HTR-8/SVneo (cell line): ENCODE measurements around the gene RASL10B.
A peak's percentile ranks its signal among the peaks of the same experiment; 100 is the strongest.

ENCODE experiments used
- DNase-seq: peaks from one replicate; pipeline ENCODE4 v3.0.0; 2011; ENCODE audit warnings: low spot score, mixed read lengths; ENCODE audit not compliant: insufficient read length
- FAIRE-seq: peaks from 2 replicates; lab custom pipeline; 2011; peaks lifted over from hg19 to GRCh38; lab: Jason Lieb, UNC

RASL10B gene

DNA sequence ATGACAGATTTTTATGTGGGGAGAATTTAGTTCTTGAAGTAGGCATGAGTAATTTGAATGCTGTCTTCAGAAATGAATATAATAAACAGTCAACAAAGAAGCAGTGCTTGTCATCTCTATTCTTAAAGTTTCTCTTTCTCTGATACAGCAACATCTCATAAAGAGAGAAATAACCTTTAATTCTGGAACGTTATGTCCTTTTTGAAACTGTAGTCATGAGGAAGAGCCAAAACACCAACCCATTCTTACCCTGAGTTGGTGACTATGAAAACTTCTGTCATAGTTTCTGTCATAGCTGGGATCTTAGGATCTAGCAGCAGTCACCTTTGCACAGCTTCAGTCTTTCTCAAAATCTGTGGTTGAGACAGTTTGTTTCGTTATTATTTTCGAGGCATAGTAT lies 15.3 kb upstream of the RASL10B start:
- no peak for FAIRE-seq
- no peak for DNase-seq

DNA sequence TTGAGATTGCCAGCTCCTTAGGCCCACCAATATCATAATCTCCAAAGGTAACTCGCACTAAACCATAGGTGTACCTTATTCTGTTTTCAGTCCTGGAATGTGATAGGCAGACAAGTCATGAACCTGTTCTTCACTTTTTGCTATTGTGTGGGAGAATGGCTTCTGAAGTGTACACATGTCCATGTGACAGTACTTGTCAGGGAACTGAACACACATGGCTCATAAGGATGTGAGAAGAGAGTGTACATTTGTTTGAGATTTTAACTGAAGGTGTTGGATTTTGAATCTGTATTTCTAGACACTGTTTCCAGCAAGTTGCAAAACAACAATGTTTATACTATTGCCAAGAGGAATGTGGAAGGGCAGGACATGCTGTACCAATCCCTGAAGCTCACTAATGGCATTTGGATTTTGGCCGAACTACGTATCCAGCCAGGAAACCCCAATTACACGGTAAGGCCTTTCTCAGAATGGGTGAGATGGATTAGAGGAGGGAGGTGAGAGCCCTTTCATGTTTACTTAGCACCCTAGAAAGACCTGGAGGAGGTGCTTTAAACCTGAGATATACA lies 14.5 kb upstream of the RASL10B start:
- FAIRE-seq (no peak), DNase-seq (no peak)

DNA sequence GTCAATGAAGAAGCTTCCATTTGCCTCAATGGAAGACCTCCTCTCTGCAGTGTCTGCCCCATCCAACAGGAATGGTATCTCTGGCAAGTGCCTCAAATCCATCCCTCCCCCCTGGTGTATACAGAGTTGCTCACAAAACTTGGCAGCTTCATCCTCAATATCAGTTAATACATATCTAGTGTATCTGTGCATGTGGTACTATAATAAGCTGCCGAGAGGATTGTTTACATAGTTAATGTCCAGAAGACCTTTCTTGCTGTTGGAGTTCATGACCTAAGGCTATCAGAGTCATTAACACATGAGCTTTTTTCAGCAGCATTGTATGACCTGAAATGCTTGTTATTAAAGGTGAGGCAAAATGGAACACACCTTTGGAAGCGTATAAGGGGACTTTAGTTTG lies 14.0 kb upstream of the RASL10B start:
- DNase-seq (no peak), FAIRE-seq (no peak)

DNA sequence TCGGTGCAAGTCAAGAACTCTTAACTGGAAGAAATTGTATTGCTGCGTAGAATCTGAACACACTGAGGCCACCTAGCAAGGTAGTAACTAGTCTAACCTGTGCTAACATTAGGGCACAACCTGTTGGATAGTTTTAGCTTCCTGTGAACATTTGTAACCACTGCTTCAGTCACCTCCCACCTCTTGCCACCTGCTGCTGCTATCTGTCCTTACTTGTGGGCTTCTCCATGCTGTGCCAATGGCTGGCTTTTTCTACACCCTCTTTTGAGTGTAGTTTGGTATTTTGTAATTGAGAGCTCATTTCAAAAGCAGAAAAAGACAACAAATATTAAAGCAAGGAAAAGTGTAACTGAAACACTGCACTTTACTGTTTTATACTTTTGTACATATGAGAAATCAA lies 7.7 kb upstream of the RASL10B start:
- no peak for DNase-seq
- no peak for FAIRE-seq

DNA sequence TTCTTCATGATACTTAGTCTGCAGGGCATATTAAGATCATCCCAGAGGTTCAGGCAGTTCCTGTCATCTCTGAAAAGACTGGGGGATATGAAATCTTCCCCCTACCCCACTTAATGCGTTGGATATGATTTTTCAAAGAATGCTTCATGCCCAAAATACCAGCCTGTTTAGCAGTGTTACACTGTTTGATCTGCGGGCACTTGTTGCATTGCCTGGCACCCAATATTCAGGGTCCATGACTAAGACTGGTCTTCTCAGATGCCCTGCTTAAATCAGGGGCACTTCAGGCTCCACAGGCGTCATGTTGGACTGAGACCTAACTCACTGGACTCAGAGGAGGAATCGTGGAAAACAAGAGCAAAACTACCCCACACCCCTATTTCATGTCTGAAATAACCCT lies 6.4 kb upstream of the RASL10B start:
- no peak for DNase-seq
- no peak for FAIRE-seq

DNA sequence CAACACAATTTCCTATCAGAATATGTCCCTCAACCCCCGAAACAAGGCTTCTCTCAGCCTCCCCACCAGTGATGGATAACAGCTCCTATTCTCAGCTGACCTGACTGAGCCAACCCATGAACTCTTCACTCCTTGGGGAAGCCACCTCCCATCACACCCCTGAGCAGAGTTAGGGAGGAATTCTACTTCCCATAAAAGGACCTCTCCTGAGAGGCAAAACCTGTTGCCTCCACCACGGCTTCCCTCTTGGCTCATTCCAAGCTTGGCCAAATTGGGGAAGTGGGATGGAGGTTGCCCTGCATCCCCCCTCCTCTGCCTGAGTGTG lies 5.7 kb upstream of the RASL10B start:
- no peak for DNase-seq
- FAIRE-seq = no peak

DNA sequence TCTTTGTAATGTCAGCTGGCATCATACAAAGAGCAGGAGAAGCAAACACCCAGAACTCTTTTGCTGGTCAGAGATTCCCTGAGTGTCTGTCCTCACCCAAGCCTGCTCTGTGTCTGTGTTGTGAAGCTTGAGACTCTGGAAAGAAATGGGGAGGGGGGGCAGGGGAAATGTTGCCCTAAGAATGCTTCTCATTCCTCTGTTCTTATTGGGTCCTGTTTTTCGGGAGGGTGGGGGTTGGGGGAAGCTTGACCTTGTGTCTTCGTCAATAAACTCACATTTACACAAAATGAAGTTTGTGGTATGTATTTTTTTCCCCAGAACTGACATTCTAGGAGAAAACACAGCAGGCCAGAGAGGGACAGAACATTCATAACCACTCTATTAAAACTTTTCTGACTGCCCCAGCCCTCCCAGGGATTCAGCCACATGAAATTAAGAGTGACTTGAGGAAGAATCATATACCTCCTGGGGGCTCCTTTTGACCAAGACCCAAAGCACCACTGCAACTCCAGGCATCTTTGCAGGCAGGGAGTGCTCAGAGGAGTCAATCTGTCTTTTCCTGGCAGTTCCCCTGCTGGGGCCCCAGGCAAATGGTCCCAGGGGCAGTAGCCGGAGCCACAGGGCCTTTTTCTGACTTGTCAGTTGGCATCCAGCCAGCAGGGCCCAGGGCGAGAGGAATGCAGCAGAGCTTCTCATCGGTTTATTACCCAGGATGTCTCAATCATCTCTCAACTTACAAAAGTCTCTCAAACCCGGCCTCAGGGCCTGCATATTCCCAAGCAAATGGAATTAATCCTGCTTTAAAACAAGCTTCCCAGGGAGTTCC lies 5.1 kb upstream of the RASL10B start:
- no peak for FAIRE-seq
- DNase-seq = peak; percentile 86

DNA sequence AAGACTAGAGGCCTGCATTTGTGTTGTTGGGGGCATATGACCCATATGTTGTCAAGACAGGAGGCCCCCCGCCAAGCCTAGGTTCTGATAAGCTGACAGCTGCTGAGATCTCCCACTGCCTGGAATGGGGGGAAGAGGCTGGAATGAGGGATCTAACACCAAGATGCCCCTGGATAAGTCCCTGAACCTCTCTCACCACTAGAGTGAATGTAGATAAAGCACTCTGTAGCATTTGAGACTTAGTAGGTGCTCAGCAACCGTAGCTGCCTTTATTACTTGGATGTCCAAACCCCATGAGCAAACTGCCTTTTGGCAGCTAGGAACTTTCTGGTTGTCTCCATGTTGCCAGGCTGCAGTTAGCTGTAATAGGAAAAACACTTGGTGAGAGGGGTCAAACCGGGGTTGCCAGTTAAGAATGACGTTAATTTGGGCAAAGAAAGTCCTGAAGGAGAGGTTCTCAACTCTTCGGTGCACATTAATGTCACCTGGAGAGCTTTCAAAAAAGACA lies 4.4 kb upstream of the RASL10B start:
- DNase-seq (no peak), FAIRE-seq (no peak)

DNA sequence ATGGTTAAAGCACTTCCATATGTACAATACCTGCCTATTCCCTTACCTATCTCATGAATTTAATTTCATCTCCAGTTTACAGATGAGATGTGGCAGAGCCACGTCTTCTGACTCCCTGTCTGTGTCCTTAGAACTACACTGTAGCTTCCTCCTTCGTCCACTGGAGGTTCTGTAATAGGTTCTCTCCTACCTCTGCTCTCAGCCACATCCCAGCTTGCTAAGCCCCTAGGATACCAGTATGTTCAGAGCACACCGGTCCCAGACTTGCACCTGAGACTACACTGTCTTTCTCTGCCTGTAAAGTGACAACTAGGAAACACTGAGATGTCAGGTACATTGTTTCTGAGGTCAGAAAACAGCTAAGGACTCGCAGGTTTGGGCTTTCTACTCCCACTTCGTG lies 3.8 kb upstream of the RASL10B start:
- DNase-seq = no peak
- no peak for FAIRE-seq

DNA sequence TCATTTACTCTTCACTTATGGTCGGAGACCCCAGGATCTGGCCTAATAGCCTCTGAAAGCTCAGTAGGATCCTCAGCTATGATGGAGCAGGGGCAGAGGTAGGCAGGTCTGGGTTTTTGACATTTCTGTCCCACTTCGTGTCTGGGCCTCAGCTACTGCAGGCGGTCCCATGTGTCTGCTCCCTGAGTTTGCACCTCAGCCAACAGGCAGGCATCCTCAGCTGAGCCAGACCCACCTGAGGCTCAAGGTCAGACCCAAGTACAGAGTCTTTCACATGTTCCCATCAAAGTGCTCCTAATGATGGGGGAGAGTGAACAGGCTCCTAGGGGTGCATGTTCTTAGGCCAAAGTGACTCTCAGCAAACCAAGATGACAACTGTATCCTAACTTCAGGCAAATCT lies 2.9 kb upstream of the RASL10B start:
- FAIRE-seq (no peak), DNase-seq (no peak)

DNA sequence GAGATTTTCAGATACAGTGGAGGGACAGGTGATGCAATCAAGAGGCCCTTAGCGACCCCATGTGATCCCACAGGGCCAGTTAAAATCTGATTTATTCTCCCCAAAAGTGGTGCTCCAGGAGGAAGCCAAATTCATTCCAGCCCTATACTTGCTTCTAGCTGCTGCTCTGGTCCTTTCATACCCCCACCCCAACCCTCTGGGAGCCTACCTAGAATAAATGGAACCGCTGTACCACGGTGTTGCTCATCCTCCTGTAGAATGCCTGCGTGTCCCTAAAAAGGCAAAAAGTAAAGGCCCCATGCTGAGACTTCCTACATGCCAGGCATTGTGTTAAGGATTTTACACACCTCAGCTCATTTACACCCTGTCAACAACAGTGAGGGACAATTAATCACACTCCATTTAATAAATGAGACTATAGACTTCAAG lies 2.0 kb upstream of the RASL10B start:
- FAIRE-seq (no peak), DNase-seq (no peak)

DNA sequence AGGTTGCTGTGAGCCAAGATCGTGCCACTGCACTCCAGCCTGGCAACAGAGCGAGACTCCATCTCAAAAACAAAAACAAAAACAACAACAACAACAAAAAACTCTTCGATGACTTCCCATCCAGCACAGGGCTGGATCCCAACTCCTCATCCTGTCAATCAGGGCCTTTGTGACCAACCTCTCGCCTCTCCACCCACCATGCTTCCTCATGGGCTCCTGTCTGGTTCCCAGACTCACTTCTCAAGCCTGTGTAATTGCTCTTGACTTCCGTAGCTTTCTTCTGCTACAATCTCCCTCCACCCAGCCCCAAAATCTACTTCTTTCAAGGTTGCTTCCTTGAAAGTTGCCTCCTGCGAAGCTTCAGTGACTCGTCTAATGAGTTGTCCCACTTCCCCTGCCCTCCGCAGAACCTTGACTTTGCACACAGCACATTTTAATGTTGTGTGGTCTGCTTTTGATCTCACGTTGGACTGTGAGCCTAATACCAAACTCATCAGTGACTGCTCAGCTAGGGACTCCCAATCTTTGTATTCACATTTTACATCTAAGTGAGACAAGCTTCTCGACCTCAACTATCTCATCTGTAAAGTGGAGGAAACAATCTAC lies 936 bp upstream of the RASL10B start:
- FAIRE-seq = no peak
- no peak for DNase-seq

DNA sequence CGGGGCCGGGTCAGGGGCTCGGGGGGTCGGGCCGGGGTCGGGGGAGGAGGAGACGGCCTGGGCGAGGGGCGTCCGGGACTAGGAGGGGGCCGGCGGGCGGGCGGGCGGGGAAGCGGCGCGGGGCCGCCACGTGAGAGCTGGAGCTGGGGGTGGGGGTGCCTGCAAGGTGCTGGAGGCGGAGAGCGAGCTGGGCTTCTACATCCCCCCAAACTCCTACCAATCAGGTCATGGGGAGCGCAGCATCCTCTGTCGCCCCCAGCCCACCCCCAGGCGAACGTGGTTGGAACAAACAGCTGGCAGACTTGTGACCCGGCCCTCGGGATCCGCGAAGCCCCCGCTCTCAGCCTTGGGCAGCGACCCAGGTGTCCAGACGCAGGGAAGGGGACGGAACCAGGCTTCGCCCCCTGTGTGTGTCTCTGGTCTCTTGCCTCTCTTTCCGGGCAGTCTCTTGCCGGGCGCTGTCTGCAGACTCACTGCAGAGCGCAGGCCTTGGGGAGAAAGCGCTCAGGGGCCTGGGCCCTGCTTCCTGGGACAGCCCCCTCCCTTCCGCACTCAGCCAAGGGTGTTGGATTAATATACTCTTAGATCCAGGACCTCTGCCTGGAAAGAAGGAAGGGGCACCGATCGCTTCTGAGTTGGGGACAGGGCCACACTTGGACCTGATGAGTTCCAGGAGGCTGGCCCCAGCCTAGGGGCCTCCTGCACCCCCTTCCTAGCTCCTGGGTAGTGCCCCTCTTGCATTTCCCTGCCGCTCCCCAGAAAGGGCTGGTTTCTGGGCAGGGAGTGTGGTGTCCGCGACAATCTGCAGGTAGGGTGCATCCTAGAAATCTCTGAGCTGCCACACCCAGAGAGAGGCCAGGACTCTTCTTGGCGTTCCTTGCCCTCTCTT lies 722 bp downstream of the RASL10B start:
- DNase-seq = no peak
- FAIRE-seq = no peak

DNA sequence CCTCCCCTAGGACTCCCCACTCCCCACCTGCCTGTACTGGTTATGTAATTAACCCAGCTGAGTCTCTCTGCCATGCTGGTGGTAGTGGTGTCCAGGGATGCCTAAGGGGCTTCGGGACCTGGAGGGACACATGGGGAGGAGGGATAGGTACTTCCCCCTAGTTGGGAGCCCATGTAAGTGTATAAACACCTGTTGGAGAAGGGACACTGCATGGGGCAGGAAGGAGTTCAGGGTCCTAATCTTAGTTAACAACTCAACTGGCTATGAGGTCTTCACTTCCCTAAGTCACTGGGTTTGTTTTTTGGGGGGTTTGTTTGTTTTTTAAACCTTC lies 1.3 kb downstream of the RASL10B start:
- FAIRE-seq = no peak
- no peak for DNase-seq

DNA sequence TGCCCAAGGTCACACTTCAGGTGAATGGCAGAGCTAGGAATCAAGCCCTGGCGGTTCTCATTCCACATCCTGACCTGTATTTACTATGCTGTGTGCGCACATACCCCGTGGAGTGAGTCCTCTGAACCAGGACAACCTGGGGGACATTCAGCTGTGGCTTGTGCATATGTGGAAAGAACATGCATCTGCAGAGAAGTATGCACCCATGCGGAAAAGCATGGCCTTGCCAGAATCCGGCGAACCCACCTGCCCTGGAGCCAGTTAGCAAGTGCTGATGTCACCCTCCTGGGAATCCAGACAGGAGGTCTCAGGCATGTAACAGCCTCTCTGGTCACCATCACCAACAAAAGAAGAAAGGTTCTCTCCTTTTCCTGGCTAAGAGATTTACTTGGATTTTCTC lies 1.9 kb downstream of the RASL10B start:
- no peak for FAIRE-seq
- DNase-seq = no peak

DNA sequence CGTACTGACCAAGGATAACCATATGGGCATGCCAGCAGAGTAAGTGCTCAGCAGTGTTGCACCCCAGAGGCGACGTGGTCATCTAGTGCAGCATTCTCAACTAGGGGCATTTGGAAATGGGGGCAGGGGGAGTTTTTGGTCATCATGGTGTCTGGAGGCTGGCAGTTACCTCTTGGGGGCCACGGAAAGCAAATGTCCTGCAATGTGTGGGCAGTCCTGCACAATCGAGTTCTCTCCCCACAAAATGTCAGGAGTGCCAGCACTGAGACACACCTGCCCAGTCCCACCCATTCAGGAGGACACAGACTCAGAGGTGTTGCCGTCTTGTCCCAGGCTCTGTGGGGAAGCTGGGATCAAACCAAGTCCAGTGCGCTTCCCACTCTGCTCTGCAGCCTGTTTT lies 3.0 kb downstream of the RASL10B start:
- DNase-seq (no peak), FAIRE-seq (no peak)

DNA sequence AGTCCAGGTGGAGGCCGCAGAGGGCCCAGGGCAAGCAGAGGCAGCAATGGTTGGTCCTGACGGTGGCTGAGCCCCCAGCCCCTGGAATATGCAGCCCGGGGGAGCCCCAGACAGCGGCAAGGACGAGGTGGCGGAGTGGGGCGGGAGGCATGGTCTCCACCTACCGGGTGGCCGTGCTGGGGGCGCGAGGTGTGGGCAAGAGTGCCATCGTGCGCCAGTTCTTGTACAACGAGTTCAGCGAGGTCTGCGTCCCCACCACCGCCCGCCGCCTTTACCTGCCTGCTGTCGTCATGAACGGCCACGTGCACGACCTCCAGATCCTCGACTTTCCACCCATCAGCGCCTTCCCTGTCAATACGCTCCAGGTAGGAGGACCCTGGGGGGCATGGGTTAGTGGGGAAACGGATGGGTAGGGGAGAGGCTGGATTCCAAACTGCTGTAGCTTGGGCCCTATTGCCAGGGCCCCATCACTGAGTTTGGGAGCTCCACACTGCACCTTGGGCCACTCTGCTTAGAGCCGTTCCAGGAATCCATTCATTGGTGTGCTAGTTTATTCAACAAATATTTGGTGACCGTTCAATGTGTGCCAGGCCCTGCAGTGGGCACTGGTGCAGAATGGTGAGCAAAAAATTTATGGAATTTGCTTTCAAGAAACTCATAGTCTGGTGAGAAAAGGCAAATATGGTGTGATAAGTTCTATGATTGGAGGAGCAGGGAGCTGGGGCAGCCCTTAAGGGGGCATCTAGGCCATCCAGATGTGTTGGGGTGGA lies 3.8 kb downstream of the RASL10B start:
- DNase-seq = no peak
- FAIRE-seq = no peak

DNA sequence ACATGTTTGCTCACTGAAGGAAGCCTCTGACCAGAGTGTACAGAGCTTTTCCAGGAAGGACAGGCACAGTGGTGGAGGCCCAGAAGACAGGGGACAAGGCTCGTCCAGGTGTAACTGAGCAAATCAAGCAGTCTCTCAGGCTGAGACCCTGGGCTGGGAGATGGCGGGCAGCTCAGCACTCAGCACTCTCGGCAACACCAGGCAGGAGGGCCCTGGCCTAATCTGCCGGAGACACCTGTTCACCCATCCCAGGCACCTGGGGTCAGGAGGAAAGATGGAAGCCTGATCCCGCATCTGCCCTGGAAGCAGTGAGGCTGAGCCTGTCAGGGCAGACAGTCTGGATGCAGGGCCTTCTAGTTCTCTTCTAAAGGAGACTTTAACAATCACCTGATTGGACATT lies 4.8 kb downstream of the RASL10B start:
- FAIRE-seq = no peak
- no peak for DNase-seq

DNA sequence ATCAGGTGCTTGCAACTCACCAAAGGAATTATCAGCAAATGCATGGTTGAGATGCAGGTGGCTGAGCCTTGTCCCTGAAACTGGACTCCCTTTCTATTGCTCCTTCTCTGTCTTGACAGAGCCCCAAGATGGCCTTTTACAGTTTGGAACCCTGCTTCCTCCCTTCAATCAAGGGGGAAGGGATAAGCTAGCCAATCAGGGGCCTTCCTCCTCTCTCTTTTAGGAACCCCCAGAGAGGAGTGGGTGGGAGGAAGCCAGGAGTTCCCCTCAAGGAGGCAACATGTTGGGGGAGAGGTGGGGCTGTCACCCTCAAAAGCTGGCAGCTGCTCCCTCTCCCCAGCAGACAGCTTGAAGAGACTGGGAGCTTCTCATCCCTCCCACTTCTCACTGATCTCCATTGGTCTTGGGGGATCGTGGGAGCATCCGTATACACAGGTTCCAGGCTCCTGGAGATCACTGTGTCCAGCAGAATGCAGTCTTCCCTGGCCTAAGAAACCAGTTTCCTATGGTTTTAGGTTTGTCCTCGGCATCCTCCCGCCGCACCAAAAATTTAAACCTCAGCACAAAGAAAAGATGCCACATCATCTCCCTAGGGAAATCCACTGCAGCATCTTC lies 7.2 kb downstream of the RASL10B start:
- DNase-seq = no peak
- FAIRE-seq = no peak

DNA sequence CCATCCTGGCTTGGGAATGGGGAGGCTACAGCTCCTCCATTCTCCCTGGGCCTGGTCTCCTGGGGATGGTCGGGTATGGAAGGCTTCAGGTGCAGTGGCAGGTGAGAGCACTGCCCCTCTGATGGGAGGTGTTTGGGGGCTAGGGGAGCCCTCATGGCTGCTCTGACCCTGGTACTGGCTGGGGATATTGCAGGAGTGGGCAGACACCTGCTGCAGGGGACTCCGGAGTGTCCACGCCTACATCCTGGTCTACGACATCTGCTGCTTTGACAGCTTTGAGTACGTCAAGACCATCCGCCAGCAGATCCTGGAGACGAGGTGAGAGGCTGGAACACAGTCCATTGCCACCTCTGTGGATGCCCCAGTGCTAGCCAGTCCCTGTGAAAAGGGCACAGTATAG lies 8.8 kb downstream of the RASL10B start:
- FAIRE-seq (no peak), DNase-seq (no peak)
